NCI-H1930 (cell line): ENCODE measurements around the gene LY6G5B.

ENCODE experiments used
- DNase-seq, 2 experiments: peaks; one replicate each; lab custom pipeline; 2025; lab: John Stamatoyannopoulos, UW

The LY6G5B gene

DNA sequence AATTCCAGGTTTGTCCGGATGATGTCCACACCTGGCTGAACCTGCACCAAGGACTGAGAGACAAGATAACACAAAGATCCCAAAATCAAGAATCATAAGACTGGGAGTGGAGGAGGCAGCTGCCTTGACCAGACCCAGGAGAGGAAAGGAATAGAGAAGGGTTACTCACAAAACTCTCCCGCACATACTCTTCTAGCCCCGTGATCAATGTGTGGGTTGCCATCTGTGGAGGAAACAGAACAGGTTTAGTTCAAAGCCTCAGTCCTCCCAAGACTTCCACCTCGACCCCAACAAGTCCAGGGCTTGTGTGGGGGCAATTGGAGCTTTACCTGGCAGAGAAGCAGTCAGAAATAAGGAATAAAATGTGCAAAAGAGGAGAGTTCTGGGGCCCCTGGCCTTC is 28.4 kb upstream of the LY6G5B start:
- no peak for DNase-seq

GRCh38 chr6:31642798-31643570 is 26.8 kb upstream of the LY6G5B start:
- no peak for DNase-seq

- DNase-seq, result no peak
Observed at GRCh38 chr6:31643818-31644454, 25.8 kb upstream of the LY6G5B start.

DNA sequence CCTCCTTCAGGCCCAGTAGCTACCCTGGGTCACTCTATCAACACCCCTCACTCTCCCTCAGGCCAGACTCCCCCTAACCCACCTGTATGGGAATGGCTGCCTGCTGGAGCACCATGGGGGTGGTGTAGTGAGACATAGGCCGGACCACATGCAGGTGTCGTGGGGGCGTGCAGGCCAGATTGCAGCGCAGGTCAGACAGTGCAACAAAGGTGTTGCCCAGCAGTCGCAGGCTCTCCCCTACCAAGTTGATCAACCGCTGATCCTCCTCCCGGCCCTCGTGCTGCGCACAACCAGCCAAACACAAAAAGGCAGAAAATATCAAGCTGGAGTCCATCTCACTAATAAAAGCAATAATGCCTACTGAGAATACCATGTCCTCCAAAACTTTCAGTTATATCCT is 24.5 kb upstream of the LY6G5B start:
- no peak for DNase-seq

DNA sequence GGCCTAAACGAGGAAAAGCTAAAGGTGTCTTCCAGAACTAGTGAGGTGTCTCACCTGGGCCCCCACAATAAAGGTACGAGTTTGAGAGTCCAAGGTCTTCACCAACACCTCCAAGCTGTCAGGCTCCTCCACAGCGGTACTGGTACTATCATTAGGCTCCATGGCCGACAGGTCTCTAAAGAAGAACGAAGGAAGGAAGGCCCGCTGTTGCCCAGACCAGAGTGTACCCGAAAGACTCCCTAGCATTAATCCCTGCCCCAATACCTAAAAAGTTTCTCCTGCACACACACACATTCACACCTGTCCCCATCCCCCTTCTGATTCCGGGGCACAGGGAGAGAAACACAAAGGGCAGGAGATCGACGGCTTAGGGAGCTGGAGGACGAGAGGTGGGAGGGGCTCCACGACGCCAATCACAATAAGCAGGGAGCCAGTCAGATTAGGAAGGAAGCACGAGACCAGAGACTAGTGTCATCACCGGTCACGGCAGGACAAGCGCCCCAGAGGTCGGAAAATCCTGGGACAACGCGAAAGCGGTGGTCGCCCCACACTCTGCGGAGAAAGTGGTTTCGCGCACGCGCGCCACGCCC is 18.1 kb upstream of the LY6G5B start:
- DNase-seq, result peak in 1 of 2 experiments; percentile 60

GRCh38 chr6:31652925-31653724 is 16.7 kb upstream of the LY6G5B start:
- DNase-seq, result peak; percentile 88 to 98

DNA sequence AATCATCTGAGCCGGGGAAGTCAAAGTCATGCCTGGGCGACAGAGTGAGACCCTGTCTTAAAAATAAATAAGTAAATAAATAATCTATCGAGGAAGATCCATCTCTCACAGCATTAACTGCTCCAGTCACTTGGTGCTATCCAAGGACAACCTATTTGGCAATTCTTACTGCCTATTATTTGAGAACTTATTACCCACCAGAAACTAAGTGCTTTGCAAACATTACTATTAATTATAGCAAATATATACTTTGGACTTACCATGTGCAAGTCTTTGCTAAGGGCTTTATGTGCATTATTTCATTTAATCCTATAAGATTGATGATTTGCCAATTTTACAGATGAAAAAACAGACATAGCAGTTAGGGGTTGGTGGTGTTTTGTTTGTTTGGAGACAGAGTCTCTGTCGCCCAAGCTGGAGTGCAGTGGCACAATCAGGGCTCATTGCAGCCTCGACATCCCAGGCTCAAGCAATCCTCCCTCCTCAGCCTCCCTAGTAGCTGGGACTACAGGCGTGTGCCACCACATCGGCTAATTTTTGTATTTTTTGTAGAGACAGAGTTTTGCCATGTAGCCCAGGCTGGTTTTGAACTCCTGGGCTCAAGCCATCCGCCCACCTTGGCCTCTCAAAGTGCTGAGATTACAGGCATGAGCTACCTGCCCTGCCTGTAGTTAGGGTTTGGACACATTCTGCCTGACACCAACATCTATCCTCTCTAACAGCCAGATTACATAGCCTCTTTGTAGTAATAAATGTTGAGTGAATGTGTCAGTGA is 15.0 kb upstream of the LY6G5B start:
- no peak for DNase-seq

DNA sequence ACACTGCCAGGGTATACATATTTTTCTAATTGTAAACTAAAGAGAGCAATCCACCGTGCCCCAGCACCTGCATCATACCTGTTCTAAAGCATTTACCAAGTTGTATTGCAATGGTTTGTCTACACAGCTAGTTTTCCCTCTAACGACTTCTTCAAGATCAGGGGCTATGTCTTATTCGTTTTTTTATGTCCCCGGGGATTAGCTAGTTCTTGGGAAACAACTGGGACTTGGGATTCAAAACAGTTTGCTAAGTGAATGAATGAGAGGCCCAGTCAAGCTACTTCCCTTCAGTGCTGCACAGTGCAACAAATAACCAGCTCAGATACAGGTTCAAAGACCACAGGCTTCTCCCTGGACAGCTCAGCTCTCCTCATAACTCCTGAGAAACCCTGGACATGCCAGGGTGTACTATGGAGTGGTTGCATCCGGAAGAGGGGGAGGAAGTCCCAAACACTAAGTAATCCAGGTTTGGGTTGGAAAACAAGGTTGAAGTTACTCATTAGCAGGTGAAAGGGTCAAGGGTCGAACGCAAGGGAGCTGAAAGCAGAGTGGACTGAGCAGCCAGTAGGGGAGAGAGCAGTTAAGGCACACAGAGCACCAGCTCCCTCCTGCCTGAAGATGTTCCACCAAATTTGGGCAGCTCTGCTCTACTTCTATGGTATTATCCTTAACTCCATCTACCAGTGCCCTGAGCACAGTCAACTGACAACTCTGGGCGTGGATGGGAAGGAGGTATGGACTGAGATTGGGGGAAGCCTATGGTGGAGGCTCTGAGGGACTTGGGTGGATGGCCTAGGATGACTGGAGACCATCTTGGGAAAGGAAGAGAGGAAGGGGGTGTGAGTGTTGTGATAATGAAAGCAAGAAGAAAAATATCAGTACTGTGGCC is 14.2 kb upstream of the LY6G5B start, which contains the start of gene APOM:
Gene APOM, plus strand, starts transcription at position 546 of the 889 bp plus-strand sequence. Its CDS starts 73 bp downstream, at position 619.
- no peak for DNase-seq

DNA sequence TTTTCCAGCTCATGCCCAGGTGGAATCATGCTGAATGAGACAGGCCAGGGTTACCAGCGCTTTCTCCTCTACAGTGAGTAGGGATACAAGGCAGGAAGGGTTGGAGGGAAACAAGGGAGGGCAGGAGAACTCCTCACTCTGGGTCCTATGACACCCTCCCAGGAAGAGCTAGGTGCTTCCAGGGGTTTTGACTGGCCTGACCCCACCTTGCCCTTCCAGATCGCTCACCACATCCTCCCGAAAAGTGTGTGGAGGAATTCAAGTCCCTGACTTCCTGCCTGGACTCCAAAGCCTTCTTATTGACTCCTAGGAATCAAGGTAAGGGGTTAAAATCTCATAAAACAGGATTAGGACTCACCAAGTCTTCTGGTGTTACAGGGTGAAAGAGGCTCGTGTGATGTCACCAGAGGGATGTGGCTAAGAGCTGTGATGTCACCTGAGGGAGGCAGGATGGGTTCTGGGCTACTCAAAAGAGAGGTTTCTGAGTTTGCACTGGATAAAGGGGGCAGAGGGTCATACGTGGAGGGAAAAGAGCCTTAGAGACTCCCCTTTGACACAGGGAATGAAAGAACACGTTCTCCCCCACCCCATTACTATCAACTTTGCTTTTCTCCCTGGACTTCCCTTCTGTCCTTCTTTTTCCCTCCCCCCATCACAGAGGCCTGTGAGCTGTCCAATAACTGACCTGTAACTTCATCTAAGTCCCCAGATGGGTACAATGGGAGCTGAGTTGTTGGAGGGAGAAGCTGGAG is 12.2 kb upstream of the LY6G5B start:
- no peak for DNase-seq

- DNase-seq, result no peak
Observed at GRCh38 chr6:31658158-31658688, 11.6 kb upstream of the LY6G5B start.

DNA sequence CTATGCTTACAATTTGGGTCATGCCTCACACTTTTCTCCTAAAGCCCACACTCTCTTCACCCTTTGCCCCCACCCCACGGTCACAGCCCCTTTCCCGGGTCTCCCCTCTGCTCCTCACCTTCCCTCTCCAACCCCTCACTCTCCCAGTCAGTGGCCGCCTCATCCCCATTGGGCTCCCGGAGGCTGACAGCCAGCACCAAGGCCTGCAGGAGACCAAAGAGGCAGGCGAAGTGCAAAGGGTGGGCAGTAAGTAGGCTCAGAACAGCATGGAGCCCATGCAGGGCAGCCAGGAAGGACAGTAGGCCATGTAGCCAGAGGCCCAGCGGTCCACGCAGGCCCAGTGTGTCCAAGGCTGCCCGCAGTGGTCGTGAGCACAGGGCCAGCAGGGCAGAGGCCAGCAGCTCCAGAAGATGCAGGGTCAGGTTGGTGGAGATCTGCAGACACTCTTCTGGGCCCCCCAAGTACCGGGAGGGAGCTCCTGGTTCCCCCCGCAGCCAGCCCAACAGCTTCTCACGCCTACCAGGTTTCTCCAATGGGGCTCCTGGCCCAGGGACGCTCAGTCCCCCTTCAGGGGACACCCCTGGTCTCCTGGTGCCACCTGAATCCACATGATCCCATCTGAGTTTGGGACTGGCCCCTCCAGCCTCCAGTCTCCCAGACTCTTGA is 10.7 kb upstream of the LY6G5B start:
- DNase-seq, result no peak

GRCh38 chr6:31659649-31660380 is 10.0 kb upstream of the LY6G5B start:
- no peak for DNase-seq

DNA sequence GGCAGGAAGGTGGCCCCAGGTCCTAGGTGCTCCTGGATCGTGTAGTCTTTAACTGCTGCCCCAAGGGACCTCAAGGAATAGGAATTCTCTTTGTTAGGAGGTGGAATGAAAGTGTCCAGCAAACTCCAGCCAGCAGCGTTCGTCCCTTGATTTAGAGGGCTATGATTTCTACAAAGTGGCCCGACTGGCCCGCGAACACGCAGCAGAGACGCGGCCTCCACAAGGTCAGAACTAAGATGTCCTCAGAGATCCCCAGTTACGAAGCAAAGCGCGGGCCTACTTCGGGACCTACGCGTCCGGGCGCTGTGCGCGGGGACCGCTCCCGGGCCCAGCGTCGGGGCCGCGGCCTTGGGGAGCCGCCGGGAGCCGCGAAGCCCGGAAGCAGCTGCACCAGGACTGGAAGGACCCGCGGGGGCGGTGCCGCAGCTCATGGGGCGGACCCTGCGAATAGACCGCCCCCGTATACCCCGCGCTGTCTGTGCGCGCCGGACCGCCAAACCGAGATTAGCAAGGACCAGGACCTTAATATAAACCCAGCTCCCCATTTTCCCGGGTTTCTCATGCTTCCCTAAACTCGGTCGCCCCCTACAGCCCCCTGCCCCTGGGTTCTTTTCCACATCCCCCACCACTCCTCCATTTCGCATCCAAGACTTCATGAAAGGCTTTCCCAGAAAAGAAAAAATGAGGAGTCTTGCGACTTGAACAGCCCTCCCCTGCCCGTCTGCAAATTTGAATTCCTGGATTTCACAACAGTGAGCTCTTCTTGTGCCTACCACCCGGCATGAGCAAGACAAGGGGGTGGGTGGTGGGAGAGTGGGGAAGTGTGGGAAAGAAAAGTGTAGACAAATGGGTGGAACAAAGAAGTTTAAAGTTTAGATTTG is 9.2 kb upstream of the LY6G5B start, which contains the start of gene C6orf47:
Gene C6orf47, minus strand, starts transcription at position 398 of the 881 bp plus-strand sequence. CDS start 831 bp downstream, outside the sequence.
- peak; percentile 52 to 72 for DNase-seq

- no peak for DNase-seq
Observed at GRCh38 chr6:31661262-31662123, 8.3 kb upstream of the LY6G5B start.

DNA sequence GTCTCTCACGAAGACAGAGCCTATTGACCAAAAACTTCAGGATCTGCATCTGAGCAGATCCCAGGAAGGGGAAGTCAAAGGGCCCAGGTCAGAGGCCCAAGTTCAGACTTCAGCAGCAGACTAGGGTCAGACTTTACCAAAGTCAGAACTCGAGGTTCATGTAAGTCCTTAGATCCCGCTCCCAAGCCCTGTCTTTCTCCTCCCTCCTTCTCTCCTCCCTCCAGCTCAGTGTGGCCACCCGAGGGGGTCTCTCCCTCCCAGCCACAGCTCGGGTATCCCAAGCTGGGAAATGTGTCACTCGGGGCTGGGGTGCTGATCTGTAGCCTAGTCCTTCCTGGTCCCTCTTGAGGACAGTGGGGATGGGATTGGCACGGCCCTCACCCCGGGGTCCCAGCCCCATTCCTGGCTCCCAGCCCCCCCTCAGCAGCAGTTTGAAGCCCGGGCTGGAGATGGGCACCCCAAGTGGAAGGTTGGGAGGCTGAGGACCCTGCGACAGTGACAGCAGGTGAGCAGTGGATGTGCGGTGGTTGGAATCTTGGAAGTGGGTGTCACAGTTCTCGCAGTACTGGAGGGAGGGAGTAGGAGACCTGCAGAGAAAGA is 7.6 kb upstream of the LY6G5B start:
- DNase-seq, result no peak
